Erythroblast (primary cell): Measurements from ENCODE around the gene SMIM44.

Source experiments
- DNase-seq, 2 experiments: peaks; one replicate each; lab custom pipeline; 2025; lab: John Stamatoyannopoulos, UW
- GATA1 ChIP-seq: IDR thresholded peaks from 2 replicates; pipeline ENCODE4 v1.6.1; 2011; ENCODE audit warnings: low read depth, mild to moderate bottlenecking, control low read depth, low read length, moderate library complexity
- POLR2A ChIP-seq: IDR thresholded peaks from 2 replicates; pipeline ENCODE4 v1.6.1; 2011; ENCODE audit warnings: mild to moderate bottlenecking, low read length

The SMIM44 gene

GRCh38 chr19:3469638-3470499 lies 13.4 kb downstream of the SMIM44 start:
- DNase-seq: no peak
- no peak for TF ChIP-seq POLR2A
- no peak for TF ChIP-seq GATA1

- TF ChIP-seq POLR2A (no peak), GATA1 (no peak)
- no peak for DNase-seq
Measured at GRCh38 chr19:3468211-3468610, 15.0 kb downstream of the SMIM44 start.

GRCh38 chr19:3467437-3468198 lies 15.6 kb downstream of the SMIM44 start:
- TF ChIP-seq POLR2A (no peak), GATA1 (no peak)
- DNase-seq: no peak

- no peak for TF ChIP-seq GATA1
- no peak for TF ChIP-seq POLR2A
- DNase-seq: no peak
Measured at GRCh38 chr19:3466635-3467034, 16.6 kb downstream of the SMIM44 start.

GRCh38 chr19:3465552-3465951 lies 17.7 kb downstream of the SMIM44 start:
- no peak for TF ChIP-seq POLR2A
- no peak for TF ChIP-seq GATA1
- no peak for DNase-seq

- TF ChIP-seq POLR2A (no peak), GATA1 (no peak)
- no peak for DNase-seq
Measured at GRCh38 chr19:3464587-3465235, 18.5 kb downstream of the SMIM44 start.

GRCh38 chr19:3463714-3464586 lies 19.3 kb downstream of the SMIM44 start:
- no peak for DNase-seq

GRCh38 chr19:3462991-3463713 lies 20.1 kb downstream of the SMIM44 start:
- TF ChIP-seq GATA1 (no peak), POLR2A (no peak)
- DNase-seq: no peak

More at GRCh38 chr19:3463714-3464586, 19.3 kb downstream of the SMIM44 start:
- TF ChIP-seq POLR2A (no peak), GATA1 (no peak)

GRCh38 chr19:3459965-3460582 lies 23.2 kb downstream of the SMIM44 start:
- TF ChIP-seq GATA1 (no peak), POLR2A (no peak)
- no peak for DNase-seq

- peak; percentile 58 to 64 for DNase-seq
Measured at GRCh38 chr19:3459089-3459881, 24.0 kb downstream of the SMIM44 start.

More at GRCh38 chr19:3459089-3459881, 24.0 kb downstream of the SMIM44 start:
- TF ChIP-seq GATA1 (no peak), POLR2A (no peak)
